Mesenchymal stem cell (in vitro differentiated cells and primary cell): ENCODE results near the gene LIN52.
A peak's percentile ranks its signal among the peaks of the same experiment; 100 is the strongest.

Experiments used
- DNase-seq: peaks from one replicate; pipeline ENCODE4 v3.0.0-alpha.2; 2013
- H2AFZ ChIP-seq: one replicate; pipeline ENCODE4 v1.6.1; 2013; ENCODE audit warnings: low read depth, mild to moderate bottlenecking, control low read depth, inconsistent platforms, low read length, moderate library complexity
- H2AK5ac ChIP-seq: 2 replicates; pipeline ENCODE4 v1.6.1; 2013; ENCODE audit warnings: low read length, moderate library complexity, mild to moderate bottlenecking, inconsistent platforms; ENCODE audit not compliant: severe bottlenecking
- H2BK120ac ChIP-seq: one replicate; pipeline ENCODE4 v1.6.1; 2013; ENCODE audit warnings: low read depth, mild to moderate bottlenecking, inconsistent platforms, low read length, moderate library complexity
- H2BK12ac ChIP-seq, 2 experiments: one replicate each; pipeline ENCODE4 v1.6.1; 2013; ENCODE audit warnings: inconsistent platforms in 2 of 2, low read length in 2 of 2, mild to moderate bottlenecking in 2 of 2, moderate library complexity in 2 of 2, control low read depth in 1 of 2
- H2BK15ac ChIP-seq: one replicate; pipeline ENCODE4 v1.6.1; 2013; ENCODE audit warnings: mild to moderate bottlenecking, low read depth, inconsistent platforms; ENCODE audit not compliant: poor library complexity, severe bottlenecking
- H2BK5ac ChIP-seq: 2 replicates; pipeline ENCODE4 v1.6.1; 2013; ENCODE audit warnings: low read depth, mild to moderate bottlenecking, low read length, control low read depth, inconsistent platforms; ENCODE audit not compliant: poor library complexity, severe bottlenecking
- H3K14ac ChIP-seq, 2 experiments: one replicate each; pipeline ENCODE4 v1.6.1; 2013; ENCODE audit warnings: inconsistent platforms in 2 of 2, low read length in 2 of 2, control low read depth in 1 of 2, mild to moderate bottlenecking in 1 of 2, moderate library complexity in 1 of 2
- H3K18ac ChIP-seq, 2 experiments: one replicate each; pipeline ENCODE4 v1.6.1; 2013; ENCODE audit warnings: inconsistent platforms in 2 of 2, low read length in 2 of 2, control low read depth in 1 of 2, low read depth in 1 of 2, mild to moderate bottlenecking in 1 of 2
- H3K23ac ChIP-seq, 2 experiments: one replicate each; pipeline ENCODE4 v1.6.1; 2013; ENCODE audit warnings: inconsistent platforms in 2 of 2, low read length in 2 of 2, mild to moderate bottlenecking in 2 of 2, moderate library complexity in 2 of 2, control low read depth in 1 of 2
- H3K27ac ChIP-seq: 2 replicates; pipeline ENCODE4 v1.5.1; 2013; ENCODE audit warnings: mild to moderate bottlenecking, moderate library complexity, low read length, control low read depth, inconsistent platforms; ENCODE audit not compliant: poor library complexity, severe bottlenecking
- H3K27me3 ChIP-seq, 2 experiments: 2 replicates each; pipeline versions ENCODE4 v1.6.1 to v1.7.0; 2013; ENCODE audit warnings: low read length in 2 of 2, mild to moderate bottlenecking in 2 of 2, moderate library complexity in 2 of 2, control low read depth in 1 of 2, inconsistent platforms in 1 of 2; ENCODE audit not compliant: control insufficient read depth in 1 of 2, insufficient read depth in 1 of 2
- H3K36me3 ChIP-seq, 2 experiments: 2 replicates each; pipeline versions ENCODE4 v1.6.1 to v1.7.0; 2013; ENCODE audit warnings: low read length in 2 of 2, control low read depth in 1 of 2, inconsistent platforms in 1 of 2, low read depth in 1 of 2, mild to moderate bottlenecking in 1 of 2; ENCODE audit not compliant: insufficient read depth in 2 of 2, control insufficient read depth in 1 of 2
- H3K4ac ChIP-seq, 2 experiments: one replicate each; pipeline ENCODE4 v1.6.1; 2013; ENCODE audit warnings: inconsistent platforms in 2 of 2, low read length in 2 of 2, mild to moderate bottlenecking in 2 of 2, moderate library complexity in 2 of 2, control low read depth in 1 of 2, low read depth in 1 of 2
- H3K4me1 ChIP-seq: 2 replicates; pipeline ENCODE4 v1.6.1; 2013; ENCODE audit warnings: low read depth, low read length, control low read depth; ENCODE audit not compliant: control insufficient read depth, insufficient read depth
- H3K4me2 ChIP-seq: 2 replicates; pipeline ENCODE4 v1.6.1; 2013; ENCODE audit warnings: low read length, mild to moderate bottlenecking, inconsistent platforms; ENCODE audit not compliant: poor library complexity, severe bottlenecking
- H3K4me3 ChIP-seq, 2 experiments: 2 replicates each; pipeline versions ENCODE4 v1.5.1 to v1.7.0; 2013; ENCODE audit warnings: low read length in 2 of 2, mild to moderate bottlenecking in 2 of 2, control low read depth in 1 of 2, low read depth in 1 of 2; ENCODE audit not compliant: insufficient read depth in 1 of 2
- H3K79me1 ChIP-seq: replicated peaks from 2 replicates; pipeline ENCODE4 v1.6.1; 2013; ENCODE audit warnings: mild to moderate bottlenecking, control low read depth, low read length, inconsistent platforms; ENCODE audit not compliant: poor library complexity, severe bottlenecking
- H3K9ac ChIP-seq: 2 replicates; pipeline ENCODE4 v1.7.0; 2013; ENCODE audit warnings: mild to moderate bottlenecking, low read length, moderate library complexity
- H3K9me3 ChIP-seq: 2 replicates; pipeline ENCODE4 v1.7.0; 2013; ENCODE audit warnings: mild to moderate bottlenecking, low read length; ENCODE audit not compliant: control insufficient read depth
- H4K8ac ChIP-seq: one replicate; pipeline ENCODE4 v1.6.1; 2013; ENCODE audit warnings: inconsistent platforms, mild to moderate bottlenecking, low read length, moderate library complexity
- H4K91ac ChIP-seq: one replicate; pipeline ENCODE4 v1.6.1; 2013; ENCODE audit warnings: mild to moderate bottlenecking, low read length, inconsistent platforms
- WGBS: methylation state at CpG from one replicate; pipeline ENCODE4 v1.1.7; 2013; ENCODE audit warnings: mixed read lengths; 5-methylcytosine and 5-hydroxymethylcytosine counted together

Gene LIN52

GRCh38 chr14:74045522-74045921 lies 39.2 kb upstream of the LIN52 start:
- WGBS, result 100% methylated on average over 4 of the region's 4 CpGs
- Histone ChIP-seq H2BK120ac (no peak overlapping the region), H2BK5ac (no peak overlapping the region), H2AK5ac (no peak overlapping the region), H3K18ac (no peak overlapping the region), H3K4me3 (no peak overlapping the region), H3K9me3 (no peaks in the 10 kb centered on the region), H3K79me1 (no peaks in the 10 kb centered on the region), H3K27me3 (no peaks in the 10 kb centered on the region), H3K4ac (no peak overlapping the region), H2BK12ac (no peak overlapping the region), H3K36me3 (peaks cover 0 to 27% of the 10 kb centered on the region in 2 experiments), H3K14ac (no peak overlapping the region), H3K27ac (no peak overlapping the region), H4K8ac (no peak overlapping the region), H4K91ac (no peak overlapping the region), H3K9ac (no peak overlapping the region), H2BK15ac (no peak overlapping the region), H3K23ac (no peak overlapping the region), H3K4me1 (no peaks in the 10 kb centered on the region), H3K4me2 (no peak overlapping the region), H2AFZ (no peak overlapping the region)
- DNase-seq, result no peak

- Histone ChIP-seq H3K36me3 (peaks cover 0 to 13% of the 10 kb centered on the region in 2 experiments), H3K9ac (no peak overlapping the region), H4K8ac (no peak overlapping the region), H4K91ac (no peak overlapping the region), H2AFZ (no peak overlapping the region), H3K4me2 (no peak overlapping the region), H3K4ac (no peak overlapping the region), H3K18ac (no peak overlapping the region), H3K79me1 (no peaks in the 10 kb centered on the region), H3K27me3 (no peaks in the 10 kb centered on the region), H2BK120ac (no peak overlapping the region), H3K14ac (no peak overlapping the region), H3K23ac (no peak overlapping the region), H2BK5ac (no peak overlapping the region), H3K9me3 (no peaks in the 10 kb centered on the region), H2BK15ac (no peak overlapping the region), H3K4me1 (no peaks in the 10 kb centered on the region), H2AK5ac (no peak overlapping the region), H3K4me3 (no peak overlapping the region), H3K27ac (no peak overlapping the region), H2BK12ac (no peak overlapping the region)
- no peak for DNase-seq
- 50% methylated on average over 1 of the region's 3 CpGs for WGBS
These were observed 36.5 kb upstream of the LIN52 start for GRCh38 chr14:74048281-74048680.

- H3K27ac ChIP-seq, result no peak overlapping the region
- no peak overlapping the region for H3K14ac ChIP-seq
- H2AK5ac ChIP-seq, result no peak overlapping the region
- no peak overlapping the region for H3K18ac ChIP-seq
- H3K4me1 ChIP-seq, result no peaks in the 10 kb centered on the region
- H4K8ac ChIP-seq, result no peak overlapping the region
- H2BK120ac ChIP-seq, result no peak overlapping the region
- no peak for DNase-seq
- no peaks in the 10 kb centered on the region for H3K79me1 ChIP-seq
- H3K36me3 ChIP-seq, result peaks cover 0 to 13% of the 10 kb centered on the region in 2 experiments
- H3K9ac ChIP-seq, result no peak overlapping the region
- no peak overlapping the region for H2BK15ac ChIP-seq
- H2AFZ ChIP-seq, result no peak overlapping the region
- H2BK5ac ChIP-seq, result no peak overlapping the region
- H3K27me3 ChIP-seq, result no peaks in the 10 kb centered on the region
- no peak overlapping the region for H4K91ac ChIP-seq
- no peak overlapping the region for H3K4me2 ChIP-seq
- no peak overlapping the region for H2BK12ac ChIP-seq
- H3K23ac ChIP-seq, result no peak overlapping the region
- H3K4ac ChIP-seq, result no peak overlapping the region
- H3K9me3 ChIP-seq, result no peaks in the 10 kb centered on the region
- H3K4me3 ChIP-seq, result no peak overlapping the region
- 100% methylated on average over 1 of the region's 3 CpGs for WGBS
These were observed 34.8 kb upstream of the LIN52 start for GRCh38 chr14:74049876-74050495.

GRCh38 chr14:74062809-74063150 lies 22.0 kb upstream of the LIN52 start:
- no peaks in the 10 kb centered on the region for H3K27me3 ChIP-seq
- H3K4me2 ChIP-seq, result no peak overlapping the region
- no peak overlapping the region for H2AFZ ChIP-seq
- peak; percentile 36 for DNase-seq
- no peak overlapping the region for H2BK15ac ChIP-seq
- no peak overlapping the region for H3K27ac ChIP-seq
- H2BK12ac ChIP-seq, result no peak overlapping the region
- no peak overlapping the region for H3K4ac ChIP-seq
- H3K4me1 ChIP-seq, result no peaks in the 10 kb centered on the region
- no peak overlapping the region for H3K18ac ChIP-seq
- no peak overlapping the region for H4K91ac ChIP-seq
- no peak overlapping the region for H2BK5ac ChIP-seq
- peaks cover 0 to 53% of the 10 kb centered on the region in 2 experiments for H3K36me3 ChIP-seq
- H3K9me3 ChIP-seq, result no peaks in the 10 kb centered on the region
- H3K14ac ChIP-seq, result no peak overlapping the region
- WGBS, result 73% methylated on average over 2 of the region's 2 CpGs
- no peak overlapping the region for H3K4me3 ChIP-seq
- no peaks in the 10 kb centered on the region for H3K79me1 ChIP-seq
- no peak overlapping the region for H4K8ac ChIP-seq
- H3K23ac ChIP-seq, result no peak overlapping the region
- no peak overlapping the region for H2BK120ac ChIP-seq
- H2AK5ac ChIP-seq, result no peak overlapping the region
- no peak overlapping the region for H3K9ac ChIP-seq
